Liver (tissue), 9 donors: Measurements from ENCODE around the gene GLP1R. TPM values are rescaled to one million over a fixed set of nuclear protein-coding genes. Genes with fewer than 3 reads are reported as not detected.

Experiments
- DNase-seq: peaks from one replicate; pipeline ENCODE4 v3.0.0-alpha.2; 2017; ENCODE audit warnings: low spot score
- H3K27ac ChIP-seq, 2 donors: one replicate each; pipeline ENCODE4 v1.7.0; 2013; ENCODE audit warnings: inconsistent platforms in 2 of 2, low read length in 2 of 2, control low read depth in 1 of 2, low read depth in 1 of 2, mild to moderate bottlenecking in 1 of 2
- H3K27me3 ChIP-seq, 4 donors: one replicate each; pipeline versions ENCODE4 v1.6.1 to v1.7.0; 2013; ENCODE audit warnings: low read length in 3 of 4, inconsistent platforms in 1 of 4, mild to moderate bottlenecking in 1 of 4, moderate library complexity in 1 of 4; ENCODE audit not compliant: control insufficient read depth in 4 of 4, insufficient read depth in 4 of 4
- H3K36me3 ChIP-seq, 4 donors: one replicate each; pipeline versions ENCODE4 v1.6.1 to v1.7.0; 2013; ENCODE audit warnings: low read length in 3 of 4, mild to moderate bottlenecking in 3 of 4, low read depth in 1 of 4, moderate library complexity in 1 of 4; ENCODE audit not compliant: control insufficient read depth in 4 of 4, insufficient read depth in 3 of 4
- H3K4me1 ChIP-seq, 4 donors: one replicate each; pipeline versions ENCODE4 v1.6.1 to v1.7.0; 2013; ENCODE audit warnings: low read length in 3 of 4, mild to moderate bottlenecking in 3 of 4, moderate library complexity in 1 of 4; ENCODE audit not compliant: control insufficient read depth in 4 of 4, insufficient read depth in 4 of 4
- H3K4me3 ChIP-seq, 3 donors: one replicate each; pipeline versions ENCODE4 v1.6.1 to v1.7.0; 2013; ENCODE audit warnings: low read length in 3 of 3, control low read depth in 1 of 3, low read depth in 1 of 3, mild to moderate bottlenecking in 1 of 3
- H3K9ac ChIP-seq, 2 donors: one replicate each; pipeline ENCODE4 v1.7.0; 2013; ENCODE audit warnings: low read length in 2 of 2, mild to moderate bottlenecking in 2 of 2, moderate library complexity in 2 of 2, control low read depth in 1 of 2, low read depth in 1 of 2
- H3K9me3 ChIP-seq, 4 donors: one replicate each; pipeline versions ENCODE4 v1.6.1 to v1.7.0; 2013; ENCODE audit warnings: low read length in 3 of 4; ENCODE audit not compliant: control insufficient read depth in 4 of 4
- HNF4A ChIP-seq, 2 donors: conservative IDR thresholded peaks; 2 replicates each; pipeline ENCODE4 v1.6.1; 2016; ENCODE audit warnings: antibody characterized with exemption in 2 of 2, mild to moderate bottlenecking in 2 of 2
- RAD21 ChIP-seq, 2 donors: IDR thresholded peaks; 2 replicates each; pipeline ENCODE4 v1.6.1; 2016; ENCODE audit warnings: antibody characterized with exemption in 2 of 2, mild to moderate bottlenecking in 2 of 2
- REST ChIP-seq: IDR thresholded peaks from 2 replicates; pipeline ENCODE4 v1.6.1; 2016; ENCODE audit warnings: antibody characterized with exemption, mild to moderate bottlenecking
- WGBS: extraction: QIAGEN DNeasy Blood & Tissue Kit; methylation state at CpG from one replicate; pipeline ENCODE4 v1.1.7; 2013; 5-methylcytosine and 5-hydroxymethylcytosine counted together
- polyA plus RNA-seq, 2 donors: library from polyadenylated mRNA; stranded (reverse) in 1 of 2; unstranded in 1 of 2; fragments of 200-250 nt in 1 of 2; fragments of >200 nt in 1 of 2; fragmentation: Nextera tagmentation in 1 of 2; extraction: Ambion mirVana in 1 of 2; gene quantifications; one replicate each; pipeline versions ENCODE4 v1.2.1 to v1.2.3, GENCODE V29; 2013 to 2015
- total RNA-seq, 2 donors: library from RNA; depleted of rRNA; stranded (reverse); fragments of >200 nt; gene quantifications; one replicate each; pipeline ENCODE4 v1.2.3, GENCODE V29; 2014
- donor health status: healthy.
- donor health status: healthy.
- donor health status: healthy.
- donor health status: healthy.
- donor health status: healthy.

Gene GLP1R
- total and polyA plus RNA-seq, 4 donors, result not detected

- H3K9ac ChIP-seq, result no peak overlapping the region
- H3K36me3 ChIP-seq, result no peaks in the 10 kb centered on the region
- no peak overlapping the region for H3K27ac ChIP-seq
- peaks cover 0 to 4% (median 1%) of the 10 kb centered on the region in 4 donors for H3K9me3 ChIP-seq
- 19% methylated on average over 2 of the region's 2 CpGs for WGBS
- DNase-seq, result peak; percentile 54
- no peak overlapping the region for H3K4me3 ChIP-seq
- H3K27me3 ChIP-seq, result no peaks in the 10 kb centered on the region
- H3K4me1 ChIP-seq, result no peaks in the 10 kb centered on the region
- TF ChIP-seq RAD21 (IDR thresholded peaks at IDR 0.05) (no peak), HNF4A (conservative IDR thresholded peaks at IDR 0.05) (peak in 1 of 2 donors; percentile 9), REST (peak; percentile 99)
Observed at GRCh38 chr6:39137245-39137644, 88.7 kb downstream of the GLP1R start.

Other genes with a start within 250 kb of the GLP1R start
- gene SAYSD1, start 66.4 kb downstream of the GLP1R start, total RNA-seq, result 10 to 100 TPM in 1 of 2 donors, 1 to 10 TPM in 1; 9.4 to 12.2 TPM
- gene SAYSD1, start 66.4 kb downstream of the GLP1R start, polyA plus RNA-seq, result 1 to 10 TPM; 6.5 to 9.1 TPM
- 10 to 100 TPM in 1 of 2 donors, 1 to 10 TPM in 1; 3.7 to 19.1 TPM for gene KCNK5, start 180.7 kb downstream of the GLP1R start, total RNA-seq
- 1 to 10 TPM; 5.4 to 9.6 TPM for gene KCNK5, start 180.7 kb downstream of the GLP1R start, polyA plus RNA-seq